Panc1 (cell line): ENCODE results near the gene STEAP2. TPM values are rescaled to one million over a fixed set of nuclear protein-coding genes. Genes with fewer than 3 reads are reported as not detected.

Experiments
- ATAC-seq: fragments of 200-7000 bp; cut with Tn5 transposase; 2 replicates; pipeline ENCODE4 v1.9.1; 2020; ENCODE audit warnings: mild to moderate bottlenecking, moderate library complexity
- BruUV-seq: library from RNA; stranded (reverse); fragments of 400-500 nt; replicated peaks from 2 replicates; lab custom pipeline; 2021; lab: Mats Ljungman, UMichigan
- CTCF ChIA-PET: fragments of 300-600 bp; sonication (Branson Sonifier 250); formaldehyde crosslinking; loops from one replicate; lab custom pipeline; 2022; ENCODE audit warnings: antibody characterized with exemption; lab: Charles Lee
- POLR2A ChIA-PET: fragments of 300-600 bp; sonication (Branson Sonifier 250); formaldehyde crosslinking; loops from one replicate; lab custom pipeline; 2022; ENCODE audit warnings: antibody characterized with exemption; lab: Charles Lee
- DNase-seq: peaks from one replicate; pipeline ENCODE4 v3.0.0-alpha.2; 2010; ENCODE audit warnings: low read depth, low spot score
- H3K27ac ChIP-seq: 2 replicates; pipeline ENCODE4 v1.5.1; 2011; ENCODE audit warnings: mild to moderate bottlenecking, low read length, inconsistent platforms
- H3K27me3 ChIP-seq: fragments of 200-500 bp; sonication (Bioruptor generic); 2 replicates; pipeline ENCODE4 v1.6.0; 2014; ENCODE audit warnings: low read length, inconsistent platforms; ENCODE audit not compliant: control insufficient read depth, insufficient read depth
- H3K36me3 ChIP-seq: fragments of 200-500 bp; sonication (Bioruptor generic); 2 replicates; pipeline ENCODE4 v1.5.1; 2014; ENCODE audit warnings: inconsistent platforms, mild to moderate bottlenecking, low read length, moderate library complexity; ENCODE audit not compliant: control insufficient read depth, insufficient read depth
- H3K4me1 ChIP-seq: 2 replicates; pipeline ENCODE4 v1.5.1; 2011; ENCODE audit warnings: inconsistent platforms, mild to moderate bottlenecking, low read length, moderate library complexity; ENCODE audit not compliant: control insufficient read depth, insufficient read depth
- H3K4me3 ChIP-seq, 2 experiments: 2 replicates each; pipeline ENCODE4 v1.5.1; 2011 to 2012; ENCODE audit warnings: low read depth in 2 of 2, low read length in 2 of 2, mild to moderate bottlenecking in 2 of 2, inconsistent platforms in 1 of 2, moderate library complexity in 1 of 2
- H3K9me3 ChIP-seq: fragments of 200-500 bp; sonication (Bioruptor generic); 2 replicates; pipeline ENCODE4 v1.5.1; 2014; ENCODE audit warnings: low read depth, mild to moderate bottlenecking, inconsistent platforms, low read length, moderate library complexity; ENCODE audit not compliant: control insufficient read depth, insufficient read depth
- POLR2AphosphoS5 ChIP-seq: IDR thresholded peaks from 2 replicates; pipeline ENCODE4 v1.6.1; 2012; ENCODE audit warnings: mild to moderate bottlenecking, low read depth, low read length, moderate library complexity
- SIN3A ChIP-seq: IDR thresholded peaks from 2 replicates; pipeline ENCODE4 v1.6.1; 2012; ENCODE audit warnings: low read depth, mild to moderate bottlenecking, low read length, moderate library complexity, borderline replicate concordance; ENCODE audit not compliant: insufficient read depth
- TCF7L2 ChIP-seq: IDR thresholded peaks from 2 replicates; pipeline ENCODE4 v1.6.1; 2011; ENCODE audit warnings: mild to moderate bottlenecking, low read depth, low read length, inconsistent platforms
- in situ Hi-C: cut with HindIII; loops from 2 replicates; pipeline ENCODE4 v1.10.0; 2016; ENCODE audit warnings: low sequenced_read_pairs, low pct_unique_long_range_greater_than_20kb
- intact Hi-C: fragments of 100-400 bp; cut with micrococcal nuclease; formaldehyde crosslinking; loops from one replicate; pipeline ENCODE4 v1.10.0; 2022; ENCODE audit not compliant: unreplicated experiment
- total RNA-seq: library from RNA; stranded (reverse); gene quantifications from one replicate; pipeline ENCODE4 v1.2.1, GENCODE V29; 2021; ENCODE audit not compliant: unreplicated experiment
- TF ChIP-seq, protein P1 (sequence below): fragments of 450-650 bp; IDR thresholded peaks from 2 replicates; pipeline ENCODE4 v1.5.1; 2017; ENCODE audit warnings: mild to moderate bottlenecking
- TF ChIP-seq, protein P2 (sequence below), 2 experiments: IDR thresholded peaks; 2 replicates each; pipeline ENCODE4 v1.6.1; 2011 to 2012; ENCODE audit warnings: low read depth in 2 of 2, control low read depth in 1 of 2, low read length in 1 of 2, mild to moderate bottlenecking in 1 of 2, moderate library complexity in 1 of 2; ENCODE audit not compliant: insufficient read depth in 1 of 2

STEAP2 gene
- total RNA-seq, 1 experiment from 2014 or later = 4.1 TPM

DNA sequence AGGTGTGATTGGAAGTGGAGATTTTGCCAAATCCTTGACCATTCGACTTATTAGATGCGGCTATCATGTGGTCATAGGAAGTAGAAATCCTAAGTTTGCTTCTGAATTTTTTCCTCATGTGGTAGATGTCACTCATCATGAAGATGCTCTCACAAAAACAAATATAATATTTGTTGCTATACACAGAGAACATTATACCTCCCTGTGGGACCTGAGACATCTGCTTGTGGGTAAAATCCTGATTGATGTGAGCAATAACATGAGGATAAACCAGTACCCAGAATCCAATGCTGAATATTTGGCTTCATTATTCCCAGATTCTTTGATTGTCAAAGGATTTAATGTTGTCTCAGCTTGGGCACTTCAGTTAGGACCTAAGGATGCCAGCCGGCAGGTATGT is 13.6 kb downstream of the STEAP2 start:
- no peaks in the 10 kb centered on the region for H3K36me3 ChIP-seq
- no peak overlapping the region for H3K4me3 ChIP-seq
- ATAC-seq = no peak
- H3K27ac ChIP-seq = no peak overlapping the region
- TF ChIP-seq, protein P1, sequence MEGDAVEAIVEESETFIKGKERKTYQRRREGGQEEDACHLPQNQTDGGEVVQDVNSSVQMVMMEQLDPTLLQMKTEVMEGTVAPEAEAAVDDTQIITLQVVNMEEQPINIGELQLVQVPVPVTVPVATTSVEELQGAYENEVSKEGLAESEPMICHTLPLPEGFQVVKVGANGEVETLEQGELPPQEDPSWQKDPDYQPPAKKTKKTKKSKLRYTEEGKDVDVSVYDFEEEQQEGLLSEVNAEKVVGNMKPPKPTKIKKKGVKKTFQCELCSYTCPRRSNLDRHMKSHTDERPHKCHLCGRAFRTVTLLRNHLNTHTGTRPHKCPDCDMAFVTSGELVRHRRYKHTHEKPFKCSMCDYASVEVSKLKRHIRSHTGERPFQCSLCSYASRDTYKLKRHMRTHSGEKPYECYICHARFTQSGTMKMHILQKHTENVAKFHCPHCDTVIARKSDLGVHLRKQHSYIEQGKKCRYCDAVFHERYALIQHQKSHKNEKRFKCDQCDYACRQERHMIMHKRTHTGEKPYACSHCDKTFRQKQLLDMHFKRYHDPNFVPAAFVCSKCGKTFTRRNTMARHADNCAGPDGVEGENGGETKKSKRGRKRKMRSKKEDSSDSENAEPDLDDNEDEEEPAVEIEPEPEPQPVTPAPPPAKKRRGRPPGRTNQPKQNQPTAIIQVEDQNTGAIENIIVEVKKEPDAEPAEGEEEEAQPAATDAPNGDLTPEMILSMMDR = no peak
- TF ChIP-seq, protein P2, sequence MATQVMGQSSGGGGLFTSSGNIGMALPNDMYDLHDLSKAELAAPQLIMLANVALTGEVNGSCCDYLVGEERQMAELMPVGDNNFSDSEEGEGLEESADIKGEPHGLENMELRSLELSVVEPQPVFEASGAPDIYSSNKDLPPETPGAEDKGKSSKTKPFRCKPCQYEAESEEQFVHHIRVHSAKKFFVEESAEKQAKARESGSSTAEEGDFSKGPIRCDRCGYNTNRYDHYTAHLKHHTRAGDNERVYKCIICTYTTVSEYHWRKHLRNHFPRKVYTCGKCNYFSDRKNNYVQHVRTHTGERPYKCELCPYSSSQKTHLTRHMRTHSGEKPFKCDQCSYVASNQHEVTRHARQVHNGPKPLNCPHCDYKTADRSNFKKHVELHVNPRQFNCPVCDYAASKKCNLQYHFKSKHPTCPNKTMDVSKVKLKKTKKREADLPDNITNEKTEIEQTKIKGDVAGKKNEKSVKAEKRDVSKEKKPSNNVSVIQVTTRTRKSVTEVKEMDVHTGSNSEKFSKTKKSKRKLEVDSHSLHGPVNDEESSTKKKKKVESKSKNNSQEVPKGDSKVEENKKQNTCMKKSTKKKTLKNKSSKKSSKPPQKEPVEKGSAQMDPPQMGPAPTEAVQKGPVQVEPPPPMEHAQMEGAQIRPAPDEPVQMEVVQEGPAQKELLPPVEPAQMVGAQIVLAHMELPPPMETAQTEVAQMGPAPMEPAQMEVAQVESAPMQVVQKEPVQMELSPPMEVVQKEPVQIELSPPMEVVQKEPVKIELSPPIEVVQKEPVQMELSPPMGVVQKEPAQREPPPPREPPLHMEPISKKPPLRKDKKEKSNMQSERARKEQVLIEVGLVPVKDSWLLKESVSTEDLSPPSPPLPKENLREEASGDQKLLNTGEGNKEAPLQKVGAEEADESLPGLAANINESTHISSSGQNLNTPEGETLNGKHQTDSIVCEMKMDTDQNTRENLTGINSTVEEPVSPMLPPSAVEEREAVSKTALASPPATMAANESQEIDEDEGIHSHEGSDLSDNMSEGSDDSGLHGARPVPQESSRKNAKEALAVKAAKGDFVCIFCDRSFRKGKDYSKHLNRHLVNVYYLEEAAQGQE (IDR thresholded peaks at IDR 0.05; ENCODE audit: insufficient read depth in 1 of 2, low read depth in 2 of 2, low read length in 1 of 2) = no peak
- TF ChIP-seq SIN3A (no peak), POLR2AphosphoS5 (no peak), TCF7L2 (no peak)
- no peaks in the 10 kb centered on the region for H3K9me3 ChIP-seq
- no peaks in the 10 kb centered on the region for H3K4me1 ChIP-seq
- DNase-seq = no peak
- in situ Hi-C loops = no loop called here
- no TSS peak for BruUV-seq
- intact Hi-C loops = no loop called here
- H3K27me3 ChIP-seq = no peaks in the 10 kb centered on the region
- POLR2A ChIA-PET = no interaction called here
- CTCF ChIA-PET = no interaction called here

DNA sequence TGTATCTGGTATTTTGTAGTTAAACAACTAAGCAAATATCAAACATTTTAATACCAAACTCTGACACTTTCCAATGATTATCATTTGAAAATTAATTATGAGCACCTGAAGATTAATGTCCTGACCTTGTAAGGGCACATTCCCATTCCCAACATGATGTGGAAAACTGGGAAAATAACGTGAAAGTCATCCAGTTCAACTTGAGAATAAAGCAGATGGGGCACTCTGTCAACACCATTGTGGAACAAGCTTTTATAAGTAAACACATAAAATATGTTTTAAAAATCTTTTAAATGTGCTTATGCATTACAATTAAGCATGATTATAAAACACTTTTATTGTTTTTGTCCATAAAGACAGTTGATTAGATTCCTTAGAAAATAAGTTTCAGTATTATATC is 14.1 kb downstream of the STEAP2 start:
- in situ Hi-C loops = no loop called here
- DNase-seq = no peak
- Histone ChIP-seq H3K9me3 (no peaks in the 10 kb centered on the region), H3K27me3 (no peaks in the 10 kb centered on the region), H3K36me3 (no peaks in the 10 kb centered on the region), H3K4me3 (no peak overlapping the region), H3K4me1 (no peaks in the 10 kb centered on the region), H3K27ac (no peak overlapping the region)
- no peak for TF ChIP-seq SIN3A
- TF ChIP-seq, protein P1 = no peak
- TF ChIP-seq POLR2AphosphoS5 = no peak
- TF ChIP-seq, protein P2 (IDR thresholded peaks at IDR 0.05; ENCODE audit: insufficient read depth in 1 of 2, low read depth in 2 of 2, low read length in 1 of 2) = no peak
- TF ChIP-seq TCF7L2 = no peak
- ATAC-seq = no peak
- ChIA-PET POLR2A (no interaction called here), CTCF (no interaction called here)
- intact Hi-C loops = no loop called here
- no TSS peak for BruUV-seq
